Gastroesophageal sphincter (tissue), 3 donors: ENCODE measurements around the gene COPS7B.

Experiments used
- CTCF ChIP-seq, 4 experiments: fragments of 200-600 bp in 2 of 4; fragments of 450-650 bp in 2 of 4; sonication (generic) in 1 of 4; IDR thresholded peaks; one replicate each; pipeline ENCODE4 v1.5.1; 2017 to 2019; ENCODE audit warnings: antibody characterized with exemption in 4 of 4, mild to moderate bottlenecking in 2 of 4, moderate library complexity in 2 of 4
- POLR2A ChIP-seq, 2 donors: fragments of 450-650 bp; IDR thresholded peaks; one replicate each; pipeline ENCODE4 v1.6.1; 2017; ENCODE audit warnings: antibody characterized with exemption in 2 of 2, mild to moderate bottlenecking in 2 of 2, moderate library complexity in 1 of 2

- TF ChIP-seq CTCF (IDR thresholded peaks at IDR 0.05) (no peak), POLR2A (IDR thresholded peaks at IDR 0.05) (no peak)
Measured at GRCh38 chr2:231769170-231770136, 16.8 kb upstream of the COPS7B start.
